Endodermal cell (in vitro differentiated cells): ENCODE data around the gene SH3TC1. TPM values are rescaled to one million over a fixed set of nuclear protein-coding genes. Genes with fewer than 3 reads are reported as not detected.

Source experiments
- DNase-seq: peaks from one replicate; pipeline ENCODE4 v3.0.0-alpha.2; 2017
- H3K27ac ChIP-seq: 2 replicates; pipeline ENCODE4 v1.5.1; 2013; ENCODE audit warnings: mild to moderate bottlenecking, low read depth, low read length, moderate library complexity
- H3K27me3 ChIP-seq: 2 replicates; pipeline ENCODE4 v1.6.1; 2013; ENCODE audit warnings: mild to moderate bottlenecking, low read length, moderate library complexity; ENCODE audit not compliant: insufficient read depth, control insufficient read depth, poor library complexity, severe bottlenecking
- H3K36me3 ChIP-seq: 2 replicates; pipeline ENCODE4 v1.7.0; 2013; ENCODE audit warnings: mild to moderate bottlenecking, low read length, moderate library complexity; ENCODE audit not compliant: control insufficient read depth, insufficient read depth
- H3K4me1 ChIP-seq: one replicate; pipeline ENCODE4 v1.7.0; 2013; ENCODE audit warnings: low read length; ENCODE audit not compliant: control insufficient read depth, insufficient read depth
- H3K4me3 ChIP-seq: 2 replicates; pipeline ENCODE4 v1.5.1; 2013; ENCODE audit warnings: mild to moderate bottlenecking, low read length, moderate library complexity
- H3K9ac ChIP-seq: 2 replicates; pipeline ENCODE4 v1.6.1; 2013; ENCODE audit warnings: mild to moderate bottlenecking, low read length, moderate library complexity; ENCODE audit not compliant: poor library complexity, severe bottlenecking; ENCODE audit errors: extremely low read depth
- H3K9me3 ChIP-seq: 2 replicates; pipeline ENCODE4 v1.6.1; 2013; ENCODE audit warnings: mild to moderate bottlenecking, low read length, moderate library complexity; ENCODE audit not compliant: control insufficient read depth
- H3K27ac Mint-ChIP-seq: 2 replicates; pipeline ENCODE4 v1.8.0; 2020; ENCODE audit warnings: mixed read lengths
- H3K27me3 Mint-ChIP-seq: 2 replicates; pipeline ENCODE4 v1.8.0; 2021; ENCODE audit warnings: mild to moderate bottlenecking, mixed read lengths; ENCODE audit not compliant: insufficient read depth
- H3K36me3 Mint-ChIP-seq: 2 replicates; pipeline ENCODE4 v1.8.0; 2020; ENCODE audit warnings: low read depth, mixed read lengths
- H3K4me1 Mint-ChIP-seq: 2 replicates; pipeline ENCODE4 v1.8.0; 2020; ENCODE audit warnings: mixed read lengths
- H3K4me3 Mint-ChIP-seq: 2 replicates; pipeline ENCODE4 v1.8.0; 2020; ENCODE audit warnings: mild to moderate bottlenecking, moderate library complexity, mixed read lengths
- H3K9me3 Mint-ChIP-seq: 2 replicates; pipeline ENCODE4 v1.8.0; 2020; ENCODE audit warnings: mild to moderate bottlenecking, mixed read lengths
- CTCF ChIP-seq: fragments of 200-600 bp; sonication (generic); conservative IDR thresholded peaks from 2 replicates; pipeline ENCODE4 v1.5.0; 2021; ENCODE audit warnings: antibody characterized with exemption, mild to moderate bottlenecking
- WGBS, 2 experiments: methylation state at CpG; one replicate each; pipeline versions ENCODE4 v1.1.5 to v1.1.7; 2013; ENCODE audit warnings: missing lambda C conversion rate in 2 of 2, mixed read lengths in 1 of 2; ENCODE audit not compliant: insufficient coverage in 1 of 2, insufficient read length in 1 of 2; 5-methylcytosine and 5-hydroxymethylcytosine counted together
- total RNA-seq, 2 donors: library from RNA; stranded (reverse); fragmentation: NEBNext Ultra II Directional in 1 of 2; extraction: Animal tissue kit (Norgen Biotek cat#: 25700) in 1 of 2; gene quantifications; 2 replicates in 1 of 2; 3 replicates in 1 of 2; pipeline ENCODE4 v1.2.1, GENCODE V29; 2021

SH3TC1 gene
- total RNA-seq, 2 donors from 2014 or later = 1.9 to 2.6 TPM

GRCh38 chr4:8197521-8197920 is 1.6 kb upstream of the SH3TC1 start:
- Mint-ChIP-seq H3K36me3 (no peaks in the 10 kb centered on the region), H3K4me3 (no peak overlapping the region), H3K4me1 (peaks cover 1% of the 10 kb centered on the region), H3K27me3 (no peaks in the 10 kb centered on the region), H3K9me3 (no peaks in the 10 kb centered on the region), H3K27ac (no peak overlapping the region)
- Histone ChIP-seq H3K27ac (no peak overlapping the region), H3K9ac (no peak overlapping the region), H3K4me3 (no peak overlapping the region), H3K4me1 (no peaks in the 10 kb centered on the region), H3K27me3 (no peaks in the 10 kb centered on the region), H3K9me3 (no peaks in the 10 kb centered on the region), H3K36me3 (no peaks in the 10 kb centered on the region)
- no peak for TF ChIP-seq CTCF
- DNase-seq = no peak
- 88 to 92% methylated on average over 6 to 13 of the region's 13 CpGs for WGBS, 2 experiments

- no peaks in the 10 kb centered on the region for H3K9me3 Mint-ChIP-seq
- peaks cover 1% of the 10 kb centered on the region for H3K4me1 Mint-ChIP-seq
- Histone ChIP-seq H3K9ac (no peak overlapping the region), H3K27ac (no peak overlapping the region), H3K4me3 (no peak overlapping the region), H3K4me1 (no peaks in the 10 kb centered on the region), H3K27me3 (no peaks in the 10 kb centered on the region), H3K36me3 (no peaks in the 10 kb centered on the region), H3K9me3 (no peaks in the 10 kb centered on the region)
- no peak overlapping the region for H3K4me3 Mint-ChIP-seq
- H3K27ac Mint-ChIP-seq = peak overlapping the region; percentile 52
- 89 to 98% methylated on average over 11 to 17 of the region's 17 CpGs for WGBS, 2 experiments
- no peaks in the 10 kb centered on the region for H3K27me3 Mint-ChIP-seq
- TF ChIP-seq CTCF = no peak
- DNase-seq = no peak
- no peaks in the 10 kb centered on the region for H3K36me3 Mint-ChIP-seq
Observed at GRCh38 chr4:8198206-8198905, 734 bp upstream of the SH3TC1 start.

GRCh38 chr4:8199594-8200301 is 658 bp downstream of the SH3TC1 start:
- Histone ChIP-seq H3K4me1 (no peaks in the 10 kb centered on the region), H3K27me3 (no peaks in the 10 kb centered on the region), H3K4me3 (no peak overlapping the region), H3K27ac (no peak overlapping the region), H3K9me3 (no peaks in the 10 kb centered on the region), H3K36me3 (no peaks in the 10 kb centered on the region), H3K9ac (no peak overlapping the region)
- TF ChIP-seq CTCF = no peak
- H3K36me3 Mint-ChIP-seq = no peaks in the 10 kb centered on the region
- H3K27me3 Mint-ChIP-seq = no peaks in the 10 kb centered on the region
- H3K4me3 Mint-ChIP-seq = no peak overlapping the region
- no peaks in the 10 kb centered on the region for H3K9me3 Mint-ChIP-seq
- WGBS, 2 experiments = 94 to 95% methylated on average over 13 to 26 of the region's 26 CpGs
- no peak overlapping the region for H3K27ac Mint-ChIP-seq
- DNase-seq = no peak
- H3K4me1 Mint-ChIP-seq = peaks cover 1% of the 10 kb centered on the region
